Panc1 (cell line): ENCODE measurements around the gene GRIK5.

Source experiments
- CTCF ChIP-seq: fragments of 450-650 bp; IDR thresholded peaks from 2 replicates; pipeline ENCODE4 v1.5.1; 2017; ENCODE audit warnings: mild to moderate bottlenecking
- POLR2AphosphoS5 ChIP-seq: IDR thresholded peaks from 2 replicates; pipeline ENCODE4 v1.6.1; 2012; ENCODE audit warnings: mild to moderate bottlenecking, low read depth, low read length, moderate library complexity
- REST ChIP-seq, 2 experiments: IDR thresholded peaks; 2 replicates each; pipeline ENCODE4 v1.6.1; 2011 to 2012; ENCODE audit warnings: low read depth in 2 of 2, control low read depth in 1 of 2, low read length in 1 of 2, mild to moderate bottlenecking in 1 of 2, moderate library complexity in 1 of 2; ENCODE audit not compliant: insufficient read depth in 1 of 2
- SIN3A ChIP-seq: IDR thresholded peaks from 2 replicates; pipeline ENCODE4 v1.6.1; 2012; ENCODE audit warnings: low read depth, mild to moderate bottlenecking, low read length, moderate library complexity, borderline replicate concordance; ENCODE audit not compliant: insufficient read depth
- TCF7L2 ChIP-seq: IDR thresholded peaks from 2 replicates; pipeline ENCODE4 v1.6.1; 2011; ENCODE audit warnings: mild to moderate bottlenecking, low read depth, low read length, inconsistent platforms

GRCh38 chr19:41994994-41995958, 74.7 kb downstream of the GRIK5 start:
- TF ChIP-seq CTCF (no peak), REST (IDR thresholded peaks at IDR 0.05; ENCODE audit: insufficient read depth in 1 of 2, low read depth in 2 of 2, low read length in 1 of 2) (0 out of 4 replicates have a peak, but pooled peaks of 1 of the 2 experiments have one; percentile 46), SIN3A (no peak), POLR2AphosphoS5 (no peak), TCF7L2 (no peak)
